HG03103 (cell line): ENCODE measurements around the gene JMJD1C.
A peak's percentile ranks its signal among the peaks of the same experiment; 100 is the strongest.
"Not testable (repeated sequence)": the region's sequence is repeated elsewhere in the genome, so short reads cannot be mapped to it uniquely, and the experiment has no call there.

ENCODE experiments used
- ATAC-seq: cut with Tn5 transposase; IDR thresholded peaks from one replicate; pipeline ENCODE4 v1.9.1; 2021; ENCODE audit warnings: low read depth; ENCODE audit not compliant: unreplicated experiment

Gene JMJD1C

GRCh38 chr10:63413429-63413828, 52.3 kb downstream of the JMJD1C start:
- ATAC-seq: no peak

- ATAC-seq: no peak
These were observed 53.5 kb downstream of the JMJD1C start for GRCh38 chr10:63412304-63412703.

- no peak for ATAC-seq
These were observed 55.1 kb downstream of the JMJD1C start for GRCh38 chr10:63410633-63411032.

GRCh38 chr10:63409465-63410027, 56.2 kb downstream of the JMJD1C start:
- ATAC-seq: no peak

GRCh38 chr10:63407136-63407662, 58.6 kb downstream of the JMJD1C start:
- no peak for ATAC-seq

GRCh38 chr10:63396133-63396761, 69.5 kb downstream of the JMJD1C start:
- no peak for ATAC-seq

- no peak for ATAC-seq
These were observed 72.7 kb downstream of the JMJD1C start for GRCh38 chr10:63393050-63393449.

GRCh38 chr10:63392224-63392623, 73.6 kb downstream of the JMJD1C start:
- no peak for ATAC-seq

GRCh38 chr10:63391812-63392211, 74.0 kb downstream of the JMJD1C start:
- ATAC-seq: no peak

- no peak for ATAC-seq
These were observed 75.3 kb downstream of the JMJD1C start for GRCh38 chr10:63390521-63390920.

- no peak for ATAC-seq
These were observed 77.3 kb downstream of the JMJD1C start for GRCh38 chr10:63388421-63389031.

GRCh38 chr10:63385254-63385653, 80.5 kb downstream of the JMJD1C start:
- no peak for ATAC-seq

- ATAC-seq: no peak
These were observed 81.1 kb downstream of the JMJD1C start for GRCh38 chr10:63384675-63385074.

- ATAC-seq: no peak
These were observed 81.8 kb downstream of the JMJD1C start for GRCh38 chr10:63384001-63384400.

GRCh38 chr10:63383141-63383540, 82.6 kb downstream of the JMJD1C start:
- ATAC-seq: no peak

GRCh38 chr10:63382066-63382465, 83.7 kb downstream of the JMJD1C start:
- ATAC-seq: no peak

- ATAC-seq: not testable (repeated sequence)
These were observed 88.5 kb downstream of the JMJD1C start for GRCh38 chr10:63377305-63377661.

- ATAC-seq: peak; percentile 98
These were observed 89.0 kb downstream of the JMJD1C start for GRCh38 chr10:63376560-63377304.

GRCh38 chr10:63375859-63376258, 89.9 kb downstream of the JMJD1C start:
- no peak for ATAC-seq

- no peak for ATAC-seq
These were observed 90.3 kb downstream of the JMJD1C start for GRCh38 chr10:63375458-63375857.

GRCh38 chr10:63374991-63375390, 90.8 kb downstream of the JMJD1C start:
- ATAC-seq: no peak
